Activated naive CD4-positive, alpha-beta T cell treated with anti-CD3 and anti-CD28 coated beads, Interleukin-2, amount 50 U/mL, for 16 hours (primary cell): Measurements from ENCODE around the gene PPP1R7.

ENCODE experiments used
- DNase-seq: peaks from one replicate; pipeline ENCODE4 v3.0.0-alpha.2; 2020

Gene PPP1R7

GRCh38 chr2:241122376-241123002, 27.8 kb upstream of the PPP1R7 start:
- DNase-seq, result no peak

- no peak for DNase-seq
These were observed 26.3 kb upstream of the PPP1R7 start for GRCh38 chr2:241123816-241124536.

- no peak for DNase-seq
These were observed 24.6 kb upstream of the PPP1R7 start for GRCh38 chr2:241125626-241126025.

DNA sequence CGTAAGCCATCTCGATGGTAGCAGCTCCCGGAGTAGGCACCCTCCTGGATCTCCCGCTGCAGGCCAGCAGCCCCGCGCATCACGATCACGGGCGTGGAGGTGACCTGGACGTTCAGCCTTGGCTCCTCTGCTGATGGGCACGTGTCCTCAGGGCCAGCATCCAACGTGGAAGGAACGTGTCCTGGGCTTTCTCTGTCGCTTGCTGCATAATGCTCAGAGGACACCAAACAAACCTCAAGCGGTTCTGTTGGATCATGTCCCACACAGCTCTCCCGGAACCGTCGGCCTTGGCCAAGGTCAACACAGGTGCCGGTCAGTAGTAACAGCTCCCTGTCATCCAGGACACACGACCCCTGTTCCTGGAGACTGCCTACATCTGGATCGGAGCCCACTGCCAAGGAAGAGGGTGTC, 24.1 kb upstream of the PPP1R7 start:
- DNase-seq, result no peak

DNA sequence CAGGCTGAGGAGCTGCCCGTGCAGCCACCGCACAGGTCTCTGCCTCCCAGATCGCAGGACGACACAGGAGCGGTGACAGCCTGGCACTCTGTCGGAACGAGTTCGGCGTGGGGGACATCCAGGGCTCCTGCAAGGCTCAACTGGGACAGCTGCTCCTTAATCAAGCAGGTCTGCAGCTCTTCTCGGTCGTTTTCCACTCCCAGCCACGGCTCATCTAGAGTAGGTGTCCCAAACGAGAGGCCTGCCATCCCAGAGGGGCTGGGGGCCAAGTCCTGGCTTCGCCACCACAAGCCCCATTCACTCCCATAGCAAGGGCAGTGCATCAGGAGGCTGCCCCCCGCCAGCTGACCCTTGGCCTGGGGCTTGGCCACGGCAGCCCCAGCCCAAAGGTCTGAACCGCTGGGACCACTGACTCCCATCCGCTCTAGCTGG, 23.5 kb upstream of the PPP1R7 start:
- DNase-seq, result no peak

GRCh38 chr2:241128266-241128665, 22.0 kb upstream of the PPP1R7 start:
- DNase-seq, result no peak

- DNase-seq, result no peak
These were observed 21.0 kb upstream of the PPP1R7 start for GRCh38 chr2:241129086-241129871.

GRCh38 chr2:241130316-241130715, 20.0 kb upstream of the PPP1R7 start:
- no peak for DNase-seq

- DNase-seq, result no peak
These were observed 18.7 kb upstream of the PPP1R7 start for GRCh38 chr2:241131531-241131930.

- DNase-seq, result no peak
These were observed 17.5 kb upstream of the PPP1R7 start for GRCh38 chr2:241132538-241133435.

DNA sequence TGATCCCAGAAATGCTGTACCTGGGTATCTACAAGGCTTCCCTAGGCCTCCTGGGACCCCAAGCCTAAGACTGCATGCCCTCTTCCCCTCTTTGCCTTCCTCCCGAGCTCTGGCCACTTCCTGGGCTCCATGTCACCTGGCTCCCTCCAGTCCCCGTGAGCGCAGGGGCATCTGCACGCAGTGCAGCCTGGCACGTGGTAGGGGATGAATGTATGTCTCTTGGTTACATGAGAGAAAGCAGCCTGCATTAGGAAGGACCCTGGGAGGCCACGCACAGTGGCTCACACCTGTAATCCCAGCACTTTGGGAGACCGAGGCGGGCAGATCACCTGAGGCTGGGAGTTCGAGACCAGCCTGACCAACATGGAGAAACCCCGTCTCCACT, 16.8 kb upstream of the PPP1R7 start:
- no peak for DNase-seq

- no peak for DNase-seq
These were observed 15.6 kb upstream of the PPP1R7 start for GRCh38 chr2:241134711-241135110.

DNA sequence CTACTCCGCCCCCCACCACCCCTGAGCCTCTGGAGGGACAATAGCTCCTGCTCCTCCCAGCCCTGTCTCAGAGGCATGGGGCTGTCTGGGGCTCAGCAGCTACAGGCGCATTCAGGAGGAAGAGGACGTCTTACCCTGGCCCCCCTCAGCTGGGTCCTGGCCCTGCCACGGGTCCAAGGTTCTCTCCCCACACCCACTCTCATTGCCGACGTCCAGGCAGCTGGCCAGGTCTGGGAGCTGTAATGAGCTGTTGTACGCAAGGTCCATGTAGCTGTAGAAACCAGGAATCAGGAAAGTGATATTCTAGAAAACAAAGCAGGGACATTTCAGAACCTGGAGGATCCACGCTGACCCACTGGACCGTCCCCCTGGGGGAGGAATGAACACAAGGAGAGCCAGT, 14.5 kb upstream of the PPP1R7 start:
- DNase-seq, result no peak

DNA sequence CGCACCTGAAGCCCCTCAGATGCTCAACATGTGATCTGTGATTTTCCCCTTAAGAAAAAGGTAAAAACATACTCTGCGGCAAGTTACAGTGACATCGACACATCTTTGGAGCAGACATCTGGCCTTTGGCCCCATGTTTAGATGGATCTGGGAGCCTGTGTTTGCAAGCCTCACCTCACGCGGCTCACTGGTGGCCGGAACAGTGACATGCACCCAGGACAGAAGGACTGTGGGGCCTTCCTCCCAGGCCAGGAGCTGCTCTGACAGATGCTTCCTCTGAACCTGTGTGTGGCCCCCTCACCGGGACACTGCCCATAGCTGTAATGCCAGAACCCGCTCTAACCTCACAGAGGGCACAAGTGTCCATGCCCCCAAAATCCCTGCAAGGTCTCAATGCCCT, 14.1 kb upstream of the PPP1R7 start:
- DNase-seq, result no peak

- DNase-seq, result no peak
These were observed 13.5 kb upstream of the PPP1R7 start for GRCh38 chr2:241136661-241137260.

DNA sequence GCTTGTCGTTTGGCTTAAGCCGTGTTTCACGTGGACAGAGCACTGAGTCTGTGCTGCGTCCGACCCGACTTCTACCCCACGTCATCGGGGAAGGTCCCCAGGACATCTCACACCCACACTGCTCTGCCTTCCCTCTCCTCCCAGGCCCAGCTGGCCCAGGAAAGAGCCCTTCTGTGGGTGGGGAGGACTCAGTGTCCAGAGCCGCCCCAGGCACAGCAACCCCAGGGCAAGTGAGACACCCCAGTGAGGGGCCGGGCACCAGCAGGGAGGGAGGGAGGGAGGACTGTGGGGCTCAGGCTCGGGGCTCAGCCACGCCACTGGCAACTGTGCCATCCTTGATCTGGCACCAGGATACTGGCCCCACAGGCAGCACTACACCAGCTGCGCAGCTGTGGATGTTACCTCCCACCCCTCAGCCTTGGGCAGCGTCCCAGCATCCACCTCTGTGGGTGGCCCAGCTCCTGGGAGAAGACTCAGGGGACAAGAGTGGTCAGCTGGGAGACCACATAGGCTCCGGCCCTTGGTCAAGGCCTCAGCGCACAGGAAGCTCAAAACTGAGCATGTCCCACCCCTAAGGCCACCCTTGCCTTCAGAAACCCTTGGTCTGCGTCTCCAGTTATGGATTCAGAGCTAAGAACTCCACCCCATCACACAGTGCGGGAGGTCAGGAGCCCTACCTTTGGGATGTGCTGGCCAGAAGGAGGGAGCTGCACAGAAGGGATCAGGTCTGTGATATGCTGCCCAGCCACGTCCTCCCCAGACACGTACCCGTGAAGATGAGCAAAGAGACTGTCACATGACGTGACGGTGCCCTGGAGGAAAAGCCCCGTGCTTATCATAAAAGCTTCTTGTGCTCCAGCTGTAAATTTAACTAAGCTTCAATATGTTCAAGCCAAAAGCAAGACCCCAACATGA, 12.7 kb upstream of the PPP1R7 start:
- DNase-seq, result no peak

GRCh38 chr2:241138471-241138870, 11.8 kb upstream of the PPP1R7 start:
- no peak for DNase-seq

DNA sequence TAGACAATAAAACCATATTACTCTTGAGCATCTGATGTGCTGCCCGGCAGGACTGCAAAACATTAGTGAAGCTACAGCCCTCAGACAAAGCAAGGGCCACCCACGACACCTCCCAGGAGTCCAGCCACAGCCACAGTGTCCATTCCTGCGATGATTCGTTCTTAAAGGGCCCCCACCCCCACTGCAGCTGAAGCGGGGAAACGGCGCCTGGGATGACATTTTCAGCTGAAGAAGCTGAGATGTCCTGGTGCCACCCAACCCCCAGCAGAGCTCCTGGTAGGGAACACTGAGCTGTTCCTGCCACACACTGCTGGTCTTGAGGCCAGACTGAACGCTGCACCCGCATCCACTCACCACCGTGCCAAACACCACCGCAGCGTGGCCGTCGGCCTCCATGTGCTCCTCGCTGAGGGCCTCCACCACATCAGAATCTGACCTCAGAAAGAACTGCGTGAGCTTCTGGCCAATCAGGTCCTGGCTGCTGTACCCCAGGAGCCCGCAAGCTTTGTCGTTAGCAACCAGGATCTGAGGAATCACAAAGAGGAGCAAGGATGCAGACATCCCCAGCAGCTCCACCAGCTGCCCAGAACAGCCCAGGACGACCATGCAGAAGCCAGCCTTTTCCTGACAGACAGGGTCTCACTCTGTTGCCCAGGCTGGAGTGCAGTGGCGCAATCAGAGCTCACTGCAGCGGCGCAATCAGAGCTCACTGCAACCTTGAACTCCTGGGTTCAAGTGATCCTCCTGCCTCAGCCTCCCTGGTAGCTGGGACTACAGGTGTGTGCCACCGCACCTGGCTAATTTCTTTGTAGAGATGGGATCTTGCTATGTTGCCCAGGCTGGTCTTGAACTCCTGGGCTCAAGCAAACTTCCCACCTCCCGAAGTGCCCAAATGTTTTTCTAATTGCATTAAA, 10.5 kb upstream of the PPP1R7 start:
- DNase-seq, result no peak

DNA sequence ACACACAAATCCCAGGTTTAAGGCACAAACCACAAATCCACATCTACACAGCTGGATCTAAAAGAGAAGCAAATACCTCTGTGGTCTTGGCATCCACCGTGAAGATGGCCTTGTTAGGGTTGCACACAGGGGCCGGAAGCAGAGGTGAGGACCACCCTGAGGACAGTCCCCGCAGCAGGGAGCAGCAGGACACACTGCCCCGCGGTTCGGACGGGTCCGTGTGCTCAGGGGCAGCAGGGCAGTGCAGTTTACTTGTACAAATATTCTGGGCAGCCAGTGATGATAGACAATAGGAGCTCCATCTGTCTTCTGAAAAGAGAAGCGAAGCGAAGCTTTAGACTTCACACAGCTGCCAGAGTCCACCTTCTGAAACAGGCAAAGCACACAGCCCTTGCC, 9.8 kb upstream of the PPP1R7 start:
- no peak for DNase-seq

GRCh38 chr2:241141214-241141770, 9.0 kb upstream of the PPP1R7 start:
- DNase-seq, result no peak
